ENCODE results near the gene FCER2.
A peak's percentile ranks its signal among the peaks of the same experiment; 100 is the strongest.

DNA sequence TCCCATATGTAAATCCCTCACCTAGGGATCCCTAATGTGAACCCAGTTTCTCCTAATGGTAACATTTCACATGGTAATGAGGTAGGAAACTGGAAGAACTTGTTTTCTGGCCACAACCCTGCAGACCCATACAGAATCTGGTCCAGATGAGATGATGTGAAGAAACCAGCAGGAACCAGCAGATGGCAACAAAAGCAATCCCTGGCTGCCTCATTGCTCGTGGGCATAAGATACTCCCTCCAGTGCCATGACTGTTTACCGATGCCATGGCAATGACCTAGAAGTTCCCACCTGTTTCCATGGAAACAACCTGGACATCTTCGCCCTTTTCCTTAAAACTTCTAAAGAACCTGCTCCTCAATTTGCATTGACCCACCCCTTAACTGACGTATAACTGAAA, 46.8 kb upstream of the FCER2 start:
- TF ChIP-seq, protein P1, sequence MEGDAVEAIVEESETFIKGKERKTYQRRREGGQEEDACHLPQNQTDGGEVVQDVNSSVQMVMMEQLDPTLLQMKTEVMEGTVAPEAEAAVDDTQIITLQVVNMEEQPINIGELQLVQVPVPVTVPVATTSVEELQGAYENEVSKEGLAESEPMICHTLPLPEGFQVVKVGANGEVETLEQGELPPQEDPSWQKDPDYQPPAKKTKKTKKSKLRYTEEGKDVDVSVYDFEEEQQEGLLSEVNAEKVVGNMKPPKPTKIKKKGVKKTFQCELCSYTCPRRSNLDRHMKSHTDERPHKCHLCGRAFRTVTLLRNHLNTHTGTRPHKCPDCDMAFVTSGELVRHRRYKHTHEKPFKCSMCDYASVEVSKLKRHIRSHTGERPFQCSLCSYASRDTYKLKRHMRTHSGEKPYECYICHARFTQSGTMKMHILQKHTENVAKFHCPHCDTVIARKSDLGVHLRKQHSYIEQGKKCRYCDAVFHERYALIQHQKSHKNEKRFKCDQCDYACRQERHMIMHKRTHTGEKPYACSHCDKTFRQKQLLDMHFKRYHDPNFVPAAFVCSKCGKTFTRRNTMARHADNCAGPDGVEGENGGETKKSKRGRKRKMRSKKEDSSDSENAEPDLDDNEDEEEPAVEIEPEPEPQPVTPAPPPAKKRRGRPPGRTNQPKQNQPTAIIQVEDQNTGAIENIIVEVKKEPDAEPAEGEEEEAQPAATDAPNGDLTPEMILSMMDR (IDR thresholded peaks at IDR 0.05; ENCODE audit: low read depth, low read length, poor library complexity, severe bottlenecking), result peak; percentile 15
- TF ChIP-seq EZH2phosphoT487 (IDR thresholded peaks at IDR 0.05; ENCODE audit: borderline replicate concordance, low read length), result no peak
